ENCODE data around the gene FBXO41.

DNA sequence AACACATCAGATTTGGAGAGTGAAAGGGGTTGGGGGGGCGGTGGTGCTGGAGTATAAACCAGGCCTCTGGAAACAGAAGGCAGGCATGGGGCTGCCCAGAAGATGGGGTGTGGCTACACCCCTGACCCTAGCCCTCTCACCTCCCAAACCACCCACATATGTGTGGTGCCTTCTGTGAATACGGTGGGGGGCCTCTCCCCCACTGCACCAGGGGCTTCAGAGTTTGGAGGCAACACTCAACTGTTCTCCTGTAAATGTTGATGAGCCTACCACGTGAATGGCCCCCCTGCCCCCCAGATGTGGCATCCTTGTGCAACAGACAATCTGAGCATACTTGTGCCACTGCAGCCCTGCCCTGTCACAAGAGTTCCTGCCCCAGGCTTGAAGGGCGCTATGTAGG is 19.5 kb downstream of the FBXO41 start:
- TF ChIP-seq, protein P1, sequence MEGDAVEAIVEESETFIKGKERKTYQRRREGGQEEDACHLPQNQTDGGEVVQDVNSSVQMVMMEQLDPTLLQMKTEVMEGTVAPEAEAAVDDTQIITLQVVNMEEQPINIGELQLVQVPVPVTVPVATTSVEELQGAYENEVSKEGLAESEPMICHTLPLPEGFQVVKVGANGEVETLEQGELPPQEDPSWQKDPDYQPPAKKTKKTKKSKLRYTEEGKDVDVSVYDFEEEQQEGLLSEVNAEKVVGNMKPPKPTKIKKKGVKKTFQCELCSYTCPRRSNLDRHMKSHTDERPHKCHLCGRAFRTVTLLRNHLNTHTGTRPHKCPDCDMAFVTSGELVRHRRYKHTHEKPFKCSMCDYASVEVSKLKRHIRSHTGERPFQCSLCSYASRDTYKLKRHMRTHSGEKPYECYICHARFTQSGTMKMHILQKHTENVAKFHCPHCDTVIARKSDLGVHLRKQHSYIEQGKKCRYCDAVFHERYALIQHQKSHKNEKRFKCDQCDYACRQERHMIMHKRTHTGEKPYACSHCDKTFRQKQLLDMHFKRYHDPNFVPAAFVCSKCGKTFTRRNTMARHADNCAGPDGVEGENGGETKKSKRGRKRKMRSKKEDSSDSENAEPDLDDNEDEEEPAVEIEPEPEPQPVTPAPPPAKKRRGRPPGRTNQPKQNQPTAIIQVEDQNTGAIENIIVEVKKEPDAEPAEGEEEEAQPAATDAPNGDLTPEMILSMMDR (IDR thresholded peaks at IDR 0.05; ENCODE audit: insufficient read depth, low read length): no peak
- TF ChIP-seq GABPA (IDR thresholded peaks at IDR 0.05; ENCODE audit: low read depth): no peak
- TF ChIP-seq, protein P2, sequence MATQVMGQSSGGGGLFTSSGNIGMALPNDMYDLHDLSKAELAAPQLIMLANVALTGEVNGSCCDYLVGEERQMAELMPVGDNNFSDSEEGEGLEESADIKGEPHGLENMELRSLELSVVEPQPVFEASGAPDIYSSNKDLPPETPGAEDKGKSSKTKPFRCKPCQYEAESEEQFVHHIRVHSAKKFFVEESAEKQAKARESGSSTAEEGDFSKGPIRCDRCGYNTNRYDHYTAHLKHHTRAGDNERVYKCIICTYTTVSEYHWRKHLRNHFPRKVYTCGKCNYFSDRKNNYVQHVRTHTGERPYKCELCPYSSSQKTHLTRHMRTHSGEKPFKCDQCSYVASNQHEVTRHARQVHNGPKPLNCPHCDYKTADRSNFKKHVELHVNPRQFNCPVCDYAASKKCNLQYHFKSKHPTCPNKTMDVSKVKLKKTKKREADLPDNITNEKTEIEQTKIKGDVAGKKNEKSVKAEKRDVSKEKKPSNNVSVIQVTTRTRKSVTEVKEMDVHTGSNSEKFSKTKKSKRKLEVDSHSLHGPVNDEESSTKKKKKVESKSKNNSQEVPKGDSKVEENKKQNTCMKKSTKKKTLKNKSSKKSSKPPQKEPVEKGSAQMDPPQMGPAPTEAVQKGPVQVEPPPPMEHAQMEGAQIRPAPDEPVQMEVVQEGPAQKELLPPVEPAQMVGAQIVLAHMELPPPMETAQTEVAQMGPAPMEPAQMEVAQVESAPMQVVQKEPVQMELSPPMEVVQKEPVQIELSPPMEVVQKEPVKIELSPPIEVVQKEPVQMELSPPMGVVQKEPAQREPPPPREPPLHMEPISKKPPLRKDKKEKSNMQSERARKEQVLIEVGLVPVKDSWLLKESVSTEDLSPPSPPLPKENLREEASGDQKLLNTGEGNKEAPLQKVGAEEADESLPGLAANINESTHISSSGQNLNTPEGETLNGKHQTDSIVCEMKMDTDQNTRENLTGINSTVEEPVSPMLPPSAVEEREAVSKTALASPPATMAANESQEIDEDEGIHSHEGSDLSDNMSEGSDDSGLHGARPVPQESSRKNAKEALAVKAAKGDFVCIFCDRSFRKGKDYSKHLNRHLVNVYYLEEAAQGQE (IDR thresholded peaks at IDR 0.05; ENCODE audit: insufficient replicate concordance, low read depth): no peak
- TF ChIP-seq POLR2AphosphoS5 (IDR thresholded peaks at IDR 0.05; ENCODE audit: low read depth): no peak

Measured in HL-60 (cell line).